Loucy (cell line): ENCODE results near the gene BCAM.

Experiments used
- CTCF ChIP-seq: fragments of 200-600 bp; sonication (generic); conservative IDR thresholded peaks from 2 replicates; pipeline ENCODE4 v1.5.1; 2014; ENCODE audit warnings: mild to moderate bottlenecking, antibody characterized with exemption, low read length
- EZH2phosphoT487 ChIP-seq: fragments of 200-600 bp; IDR thresholded peaks from 2 replicates; pipeline ENCODE4 v1.6.1; 2018; ENCODE audit warnings: antibody characterized with exemption, mild to moderate bottlenecking, moderate library complexity, borderline replicate concordance

GRCh38 chr19:44806291-44806690 lies 2.6 kb upstream of the BCAM start:
- TF ChIP-seq CTCF (no peak), EZH2phosphoT487 (no peak)
